Measurements from ENCODE around the gene GRIP1.

DNA sequence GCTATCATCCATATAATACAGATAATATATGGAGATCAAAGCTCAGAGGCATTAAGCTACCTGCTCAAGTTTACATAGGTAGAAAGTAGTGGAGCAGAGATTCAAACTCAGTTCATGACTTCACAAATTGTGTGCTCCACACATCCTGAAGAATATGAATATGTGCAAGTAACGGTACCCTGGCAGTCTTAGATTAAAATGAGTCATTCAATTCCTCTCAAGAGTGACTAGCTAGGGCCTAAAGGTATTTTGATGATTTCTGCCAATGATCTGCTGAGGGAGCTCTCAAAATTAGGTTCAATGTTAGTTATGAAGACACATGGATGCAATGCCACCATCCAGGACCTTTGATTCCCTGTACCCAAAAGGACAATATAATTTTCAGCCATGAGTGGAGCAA lies 58.9 kb downstream of the GRIP1 start:
- no peak for TF ChIP-seq CTCF (IDR thresholded peaks at IDR 0.05; ENCODE audit: poor library complexity)
- no peak for TF ChIP-seq EZH2phosphoT487 (IDR thresholded peaks at IDR 0.05; ENCODE audit: low read depth, severe bottlenecking, unreplicated experiment)

Data from hepatocyte (in vitro differentiated cells).